ENCODE measurements around the gene C15orf39.
"Not testable (repeated sequence)": the region's sequence is repeated elsewhere in the genome, so short reads cannot be mapped to it uniquely, and the experiment has no call there.

DNA sequence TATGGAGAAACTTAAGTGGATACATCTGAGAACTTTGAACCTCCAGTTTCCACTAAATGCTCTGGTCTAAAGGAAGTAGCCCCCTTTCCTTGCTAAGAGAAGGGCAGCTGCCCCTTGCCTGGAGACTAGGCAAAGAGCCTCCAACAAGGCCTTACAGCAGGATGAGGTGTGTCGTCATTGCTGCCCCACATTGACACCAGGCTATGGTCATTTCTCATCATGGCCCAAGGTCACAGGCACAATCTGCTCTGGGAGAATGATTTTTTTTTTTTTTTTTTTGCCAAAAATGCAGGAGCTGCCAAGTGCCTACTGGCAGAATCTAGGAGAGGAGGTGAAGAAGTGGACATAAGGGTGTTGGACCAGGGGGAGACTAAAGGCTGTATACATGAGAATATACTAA lies 44.1 kb downstream of the C15orf39 start:
- TF ChIP-seq, protein P1, sequence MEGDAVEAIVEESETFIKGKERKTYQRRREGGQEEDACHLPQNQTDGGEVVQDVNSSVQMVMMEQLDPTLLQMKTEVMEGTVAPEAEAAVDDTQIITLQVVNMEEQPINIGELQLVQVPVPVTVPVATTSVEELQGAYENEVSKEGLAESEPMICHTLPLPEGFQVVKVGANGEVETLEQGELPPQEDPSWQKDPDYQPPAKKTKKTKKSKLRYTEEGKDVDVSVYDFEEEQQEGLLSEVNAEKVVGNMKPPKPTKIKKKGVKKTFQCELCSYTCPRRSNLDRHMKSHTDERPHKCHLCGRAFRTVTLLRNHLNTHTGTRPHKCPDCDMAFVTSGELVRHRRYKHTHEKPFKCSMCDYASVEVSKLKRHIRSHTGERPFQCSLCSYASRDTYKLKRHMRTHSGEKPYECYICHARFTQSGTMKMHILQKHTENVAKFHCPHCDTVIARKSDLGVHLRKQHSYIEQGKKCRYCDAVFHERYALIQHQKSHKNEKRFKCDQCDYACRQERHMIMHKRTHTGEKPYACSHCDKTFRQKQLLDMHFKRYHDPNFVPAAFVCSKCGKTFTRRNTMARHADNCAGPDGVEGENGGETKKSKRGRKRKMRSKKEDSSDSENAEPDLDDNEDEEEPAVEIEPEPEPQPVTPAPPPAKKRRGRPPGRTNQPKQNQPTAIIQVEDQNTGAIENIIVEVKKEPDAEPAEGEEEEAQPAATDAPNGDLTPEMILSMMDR (IDR thresholded peaks at IDR 0.05), result not testable (repeated sequence)
- TF ChIP-seq POLR2A (IDR thresholded peaks at IDR 0.05), result not testable (repeated sequence)
